Ammon's horn (tissue), 1 donor: ENCODE data around the gene WDR91.

Experiments
- DNase-seq: peaks from one replicate; pipeline ENCODE4 v3.0.0-alpha.2; 2016; ENCODE audit warnings: low spot score

WDR91 gene

DNA sequence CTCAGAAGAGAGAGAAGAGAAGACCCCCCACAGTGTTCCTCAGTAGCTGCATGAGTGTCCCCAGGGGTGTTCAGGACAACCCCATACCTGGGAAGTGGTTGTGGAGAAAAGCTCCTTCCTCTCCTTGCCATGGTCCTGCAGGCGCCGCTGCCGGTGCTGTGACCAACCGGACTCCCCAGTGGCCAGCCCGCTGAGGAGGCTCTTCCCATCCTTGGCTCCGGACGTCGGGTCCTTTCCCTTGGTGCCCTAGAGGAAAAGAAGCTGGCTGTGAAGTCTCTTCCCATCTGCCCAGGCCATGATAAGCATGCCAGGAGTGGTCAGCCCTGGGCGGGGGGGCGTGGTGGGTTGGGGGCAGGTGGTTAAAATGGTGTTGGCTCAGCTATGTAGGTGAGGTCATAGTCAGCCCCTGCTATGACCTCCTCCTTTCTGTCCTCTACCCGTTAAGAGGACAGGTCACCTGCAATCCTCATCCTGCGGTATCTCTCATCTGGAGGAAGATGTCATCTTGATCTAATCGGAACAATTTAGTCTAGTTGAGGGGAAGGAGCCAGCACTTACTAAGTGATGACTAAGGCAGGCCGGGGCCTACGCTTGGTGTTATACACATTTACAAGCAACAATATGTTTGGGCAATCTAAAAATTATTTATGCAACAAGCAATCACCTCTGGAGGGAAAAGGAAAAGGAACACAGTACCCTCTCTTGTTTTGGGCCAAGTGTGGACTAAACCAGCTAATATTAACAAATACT, 13.2 kb downstream of the WDR91 start:
- DNase-seq, result no peak

GRCh38 chr7:135197343-135197742, 14.0 kb downstream of the WDR91 start:
- no peak for DNase-seq

- DNase-seq, result no peak
These were observed 15.2 kb downstream of the WDR91 start for GRCh38 chr7:135195968-135196629.

GRCh38 chr7:135195156-135195555, 16.2 kb downstream of the WDR91 start:
- no peak for DNase-seq

DNA sequence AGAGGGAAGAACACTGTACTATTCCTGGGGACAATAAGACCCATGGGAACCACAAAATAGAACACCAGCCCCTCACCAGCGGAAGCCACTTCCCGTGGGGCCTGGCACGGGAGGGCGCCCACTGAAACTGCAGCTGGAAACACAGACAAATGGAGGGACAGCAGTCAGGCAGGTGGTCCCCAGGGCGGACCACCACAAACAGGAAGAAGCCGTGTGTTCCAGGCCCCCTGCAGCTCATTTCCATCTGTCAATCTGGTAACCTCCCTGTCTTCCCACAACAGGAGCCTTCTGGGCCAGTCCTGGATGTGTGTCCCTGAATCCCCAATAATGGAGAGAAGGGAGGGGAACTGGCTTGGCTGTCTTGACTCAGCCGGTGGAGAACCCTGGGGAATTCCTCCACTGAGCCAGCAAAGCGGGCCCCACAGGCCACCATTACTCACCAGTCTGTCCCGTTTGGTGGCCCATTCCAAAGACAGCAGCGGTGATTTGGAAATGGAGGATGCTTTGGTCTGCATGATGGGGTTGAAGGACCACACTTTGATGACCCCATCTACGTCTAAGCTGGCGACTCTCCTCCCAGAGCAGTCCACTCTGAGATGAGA, 16.7 kb downstream of the WDR91 start:
- DNase-seq, result no peak

DNA sequence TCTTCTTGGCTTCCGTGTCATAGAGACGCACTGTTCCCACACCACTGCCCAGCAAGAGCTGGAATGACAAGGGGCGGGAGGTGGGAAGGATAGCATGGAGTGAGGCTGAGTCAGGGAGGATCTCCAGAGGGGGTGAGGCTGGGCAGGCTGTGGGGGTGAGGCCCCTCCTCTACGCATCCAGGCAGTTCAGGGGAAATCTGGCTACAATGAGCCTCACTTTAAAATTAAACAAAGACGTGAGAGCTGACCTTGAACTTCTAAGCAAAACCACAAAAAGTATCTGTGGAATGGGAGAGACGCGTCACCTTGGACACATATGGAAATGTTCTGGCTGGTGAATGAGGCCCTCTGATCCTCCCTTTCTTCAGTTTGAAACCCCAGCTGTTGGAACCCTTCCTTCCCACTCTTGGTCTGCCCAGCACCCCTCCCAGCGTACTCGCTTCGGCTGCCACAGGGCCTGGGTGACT, 17.7 kb downstream of the WDR91 start:
- no peak for DNase-seq

GRCh38 chr7:135192914-135193536, 18.3 kb downstream of the WDR91 start:
- DNase-seq, result no peak

GRCh38 chr7:135190703-135191102, 20.6 kb downstream of the WDR91 start:
- no peak for DNase-seq

DNA sequence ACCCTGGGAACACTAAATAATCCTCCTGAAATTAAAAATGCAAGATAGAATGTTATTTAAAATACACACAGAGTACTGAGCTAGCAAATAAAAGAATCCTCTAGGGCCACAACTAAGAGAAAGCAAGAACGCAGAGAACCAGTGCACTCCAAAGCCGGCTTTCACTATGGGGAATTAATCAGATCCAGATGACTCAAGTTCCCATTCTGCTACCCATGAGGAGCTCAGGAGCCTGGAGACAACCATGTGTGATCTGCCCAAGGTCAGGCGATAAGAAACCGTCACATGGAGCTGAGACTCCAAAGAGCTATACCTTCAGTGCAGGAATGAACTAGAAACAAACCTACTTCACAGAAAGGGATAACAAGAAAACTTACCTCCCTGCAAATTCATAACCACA, 21.4 kb downstream of the WDR91 start:
- DNase-seq, result no peak

GRCh38 chr7:135189221-135189662, 22.1 kb downstream of the WDR91 start:
- no peak for DNase-seq

DNA sequence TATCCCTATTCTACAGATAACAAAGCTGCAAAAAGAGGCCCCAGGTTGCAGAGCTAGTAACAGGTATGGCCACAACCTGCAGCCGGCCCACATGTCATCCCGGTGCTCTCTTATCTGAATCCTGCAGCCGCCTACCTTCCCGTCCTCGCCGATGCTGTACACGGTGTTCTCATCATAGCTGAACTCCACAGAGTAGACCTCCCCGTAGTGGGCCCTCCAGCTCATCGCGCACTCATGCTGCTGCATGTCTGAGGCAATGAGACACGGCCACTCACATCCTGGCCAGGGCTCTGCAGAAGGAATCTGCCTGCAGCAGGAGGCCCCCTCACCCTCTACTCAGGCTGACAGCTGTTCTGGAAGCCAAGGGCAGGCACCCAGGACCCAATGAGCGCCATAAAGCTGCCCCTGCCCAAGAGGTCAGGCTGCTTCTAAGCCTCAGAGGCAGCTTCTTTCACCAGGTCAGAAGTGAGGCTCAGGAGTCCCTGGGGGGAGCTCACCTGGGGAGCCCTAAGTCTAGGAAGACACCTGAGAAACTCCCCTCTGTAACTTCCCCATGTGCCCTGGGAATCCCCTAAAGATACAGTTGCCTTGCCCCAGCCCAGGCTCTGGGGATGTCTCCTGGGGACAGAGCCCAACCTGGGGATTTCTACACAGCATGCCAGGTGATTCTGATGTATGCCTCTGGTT, 22.9 kb downstream of the WDR91 start:
- DNase-seq, result no peak

DNA sequence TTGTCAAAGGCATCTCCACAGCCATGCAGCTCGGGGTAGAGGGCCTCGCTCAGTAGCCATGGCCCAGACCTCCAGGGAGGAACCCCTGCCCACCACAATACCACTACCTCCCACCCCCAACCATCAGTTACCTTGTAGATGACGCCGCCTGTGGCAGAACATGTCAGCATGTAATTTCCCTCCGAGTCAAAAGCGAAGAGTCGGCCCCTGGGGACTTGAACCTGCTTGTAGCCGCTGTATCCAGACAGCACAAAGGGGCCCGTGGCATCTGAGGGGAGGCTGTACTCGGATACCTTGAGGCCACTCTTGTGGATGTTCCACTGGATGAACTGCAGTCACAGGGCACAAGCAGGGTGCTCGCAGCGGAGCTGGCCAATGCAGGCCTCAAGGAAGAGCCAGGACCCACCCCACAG, 24.5 kb downstream of the WDR91 start:
- no peak for DNase-seq

DNA sequence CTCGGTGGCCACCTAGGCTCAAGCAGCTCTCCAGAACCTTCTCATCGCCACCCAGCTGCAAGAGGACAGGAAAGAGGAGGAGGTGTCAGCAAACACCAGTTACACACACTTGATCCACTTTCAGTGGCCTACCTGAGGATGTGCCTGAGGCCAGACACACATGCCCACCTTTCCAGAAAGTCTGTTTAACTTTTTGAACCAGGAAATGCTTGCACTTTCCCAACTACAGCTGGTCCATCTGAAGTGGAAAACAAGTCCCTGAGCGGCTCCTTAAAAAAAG, 25.1 kb downstream of the WDR91 start:
- DNase-seq, result no peak

- DNase-seq, result no peak
These were observed 25.7 kb downstream of the WDR91 start for GRCh38 chr7:135185471-135186260.

DNA sequence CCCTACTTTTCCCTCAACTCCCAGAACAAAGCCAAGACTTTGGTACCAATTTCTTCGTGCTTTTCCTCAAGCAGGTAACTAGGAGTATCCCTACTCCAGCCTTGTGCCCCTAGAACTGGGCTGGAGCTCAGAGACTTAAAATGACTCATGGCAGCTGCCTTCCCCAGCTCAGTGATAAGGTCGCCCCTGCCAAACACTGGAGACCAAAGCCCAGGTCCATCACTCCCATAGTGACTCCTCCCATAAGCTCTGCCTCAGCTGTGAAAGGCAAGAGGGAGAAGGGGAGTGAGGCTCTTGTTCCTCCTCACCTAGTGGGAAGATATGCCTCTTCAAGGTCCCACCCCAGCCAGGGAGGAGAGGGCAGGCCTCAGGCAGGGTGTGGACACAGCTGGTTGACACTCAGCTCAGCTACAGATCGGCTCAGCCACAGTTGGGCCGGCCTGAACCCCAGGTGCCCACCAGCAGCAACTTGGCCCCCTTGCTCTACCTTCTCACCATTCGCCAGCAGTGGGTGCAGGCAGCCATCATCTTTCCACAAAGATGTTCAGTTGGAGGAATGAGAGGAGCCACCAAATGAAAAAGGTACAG, 27.0 kb downstream of the WDR91 start:
- DNase-seq, result no peak

GRCh38 chr7:135183478-135183877, 27.8 kb downstream of the WDR91 start:
- DNase-seq, result no peak

GRCh38 chr7:135181929-135182678, 29.2 kb downstream of the WDR91 start:
- DNase-seq, result no peak

GRCh38 chr7:135181261-135181928, 29.9 kb downstream of the WDR91 start:
- DNase-seq, result no peak

GRCh38 chr7:135180122-135180521, 31.2 kb downstream of the WDR91 start:
- DNase-seq, result no peak
